GM21619 (cell line): ENCODE data around the gene OR52M1.
"Not testable (repeated sequence)": the region's sequence is repeated elsewhere in the genome, so short reads cannot be mapped to it uniquely, and the experiment has no call there.

Source experiments
- ATAC-seq: cut with Tn5 transposase; IDR thresholded peaks from one replicate; pipeline ENCODE4 v1.9.1; 2021; ENCODE audit not compliant: unreplicated experiment

OR52M1 gene, protein sequence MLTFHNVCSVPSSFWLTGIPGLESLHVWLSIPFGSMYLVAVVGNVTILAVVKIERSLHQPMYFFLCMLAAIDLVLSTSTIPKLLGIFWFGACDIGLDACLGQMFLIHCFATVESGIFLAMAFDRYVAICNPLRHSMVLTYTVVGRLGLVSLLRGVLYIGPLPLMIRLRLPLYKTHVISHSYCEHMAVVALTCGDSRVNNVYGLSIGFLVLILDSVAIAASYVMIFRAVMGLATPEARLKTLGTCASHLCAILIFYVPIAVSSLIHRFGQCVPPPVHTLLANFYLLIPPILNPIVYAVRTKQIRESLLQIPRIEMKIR

DNA sequence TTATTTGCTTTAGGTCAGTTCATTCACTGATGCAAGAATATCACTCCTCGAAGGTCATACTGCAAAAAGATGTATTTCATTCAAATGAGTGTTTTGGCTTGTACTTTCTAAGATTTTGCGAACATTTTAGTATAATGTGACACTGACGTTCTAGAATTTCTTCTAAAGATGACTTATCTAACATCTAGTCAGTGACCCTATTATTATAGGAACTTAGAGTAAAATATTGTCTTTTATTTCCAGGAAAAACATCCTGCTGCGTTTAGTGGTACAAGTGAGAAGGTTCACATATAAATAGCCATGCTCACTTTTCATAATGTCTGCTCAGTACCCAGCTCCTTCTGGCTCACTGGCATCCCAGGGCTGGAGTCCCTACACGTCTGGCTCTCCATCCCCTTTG lies at the start of gene OR52M1:
Gene OR52M1 (plus strand): TSS at position 301 of the 400 bp plus-strand sequence. CDS start 0 bp downstream, at position 301.
- no peak for ATAC-seq

DNA sequence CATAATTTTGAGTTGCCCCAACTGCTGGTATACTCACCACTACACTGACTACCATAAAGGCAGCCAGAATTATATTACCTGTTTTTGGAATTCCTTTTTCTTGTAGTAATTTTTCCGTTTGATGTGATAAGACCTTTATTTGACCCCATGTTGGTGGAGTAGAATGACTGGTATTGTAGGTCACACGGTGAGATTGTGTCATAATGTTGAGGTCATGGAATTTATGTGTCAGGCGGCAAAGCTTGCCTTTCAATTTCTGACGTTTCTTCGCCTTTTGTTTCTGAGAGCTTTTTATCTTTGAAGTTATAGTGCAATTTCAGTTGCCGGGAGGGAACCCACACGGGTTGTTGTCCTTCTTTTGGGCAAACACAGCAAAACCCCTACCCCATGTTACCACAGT lies 49.5 kb upstream of the OR52M1 start:
- ATAC-seq = no peak

DNA sequence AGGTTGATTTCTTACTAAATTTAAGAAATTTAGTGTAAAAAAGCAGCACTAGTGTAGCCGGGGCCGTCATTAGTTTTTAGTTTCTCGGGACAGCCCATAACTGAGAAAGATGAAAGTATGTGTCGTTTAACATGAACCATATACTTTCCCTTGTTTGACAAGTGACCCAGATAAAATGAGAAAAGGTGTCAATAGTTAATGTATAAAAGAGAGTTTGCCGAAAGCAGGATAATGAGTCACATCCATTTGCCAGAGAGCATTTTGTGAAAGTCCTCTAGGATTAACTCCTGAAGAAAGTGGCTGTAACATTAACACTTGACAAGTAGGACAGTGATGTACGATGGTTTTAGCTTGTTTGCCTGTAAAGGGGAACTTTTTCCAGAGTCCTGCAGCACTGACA lies 49.0 kb upstream of the OR52M1 start:
- ATAC-seq = no peak

DNA sequence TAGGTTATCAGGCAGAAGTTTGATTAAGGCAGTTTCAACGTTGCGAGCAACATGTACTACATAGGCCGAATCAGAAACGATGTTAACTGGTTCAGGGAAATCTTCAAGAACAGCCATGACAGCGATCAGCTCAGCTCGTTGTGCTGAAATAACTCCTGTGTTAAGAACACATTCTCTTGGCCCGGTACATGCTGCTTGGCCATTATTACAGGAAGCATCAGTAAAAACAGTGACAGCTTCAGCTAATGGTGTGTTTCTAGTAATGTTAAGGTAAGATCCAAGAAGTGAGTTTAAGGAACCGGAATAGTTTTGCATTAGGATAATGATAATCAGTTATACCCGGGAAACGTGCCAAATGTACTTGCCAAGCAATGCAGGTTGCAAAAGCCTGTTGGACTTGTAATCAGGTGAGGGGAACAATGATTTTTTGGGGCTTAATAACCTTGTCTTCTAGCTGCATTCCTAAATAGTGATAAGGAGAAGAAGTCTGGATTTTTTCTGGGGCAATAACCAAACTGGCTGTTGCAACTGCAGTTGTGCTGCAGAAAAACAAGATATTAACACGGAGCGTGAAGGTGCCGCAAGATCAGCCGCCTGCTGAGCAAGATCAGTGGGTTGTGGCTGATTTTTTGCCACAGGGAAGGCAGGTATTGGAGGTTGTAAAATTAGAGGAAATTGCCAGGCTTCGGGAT lies 48.3 kb upstream of the OR52M1 start:
- no peak for ATAC-seq

DNA sequence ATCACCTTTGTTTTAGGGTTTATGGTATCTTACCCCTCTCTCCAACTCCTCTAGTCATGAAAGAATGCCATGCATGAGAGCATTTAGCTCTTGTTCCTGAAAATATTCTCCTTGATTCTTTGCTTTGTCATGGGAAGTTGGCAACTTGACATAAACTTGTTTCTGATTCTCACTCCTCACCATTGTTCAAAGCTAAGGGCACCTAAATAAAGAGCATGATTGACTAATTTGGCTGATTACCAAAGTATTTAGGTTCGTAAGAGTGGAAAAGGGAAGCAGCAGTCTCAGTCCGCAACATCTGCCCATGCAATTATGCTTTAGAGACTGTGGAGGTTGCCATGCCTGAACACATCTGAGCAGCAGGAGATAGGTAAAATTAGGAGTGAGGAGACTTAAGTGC lies 36.1 kb upstream of the OR52M1 start:
- ATAC-seq = no peak

DNA sequence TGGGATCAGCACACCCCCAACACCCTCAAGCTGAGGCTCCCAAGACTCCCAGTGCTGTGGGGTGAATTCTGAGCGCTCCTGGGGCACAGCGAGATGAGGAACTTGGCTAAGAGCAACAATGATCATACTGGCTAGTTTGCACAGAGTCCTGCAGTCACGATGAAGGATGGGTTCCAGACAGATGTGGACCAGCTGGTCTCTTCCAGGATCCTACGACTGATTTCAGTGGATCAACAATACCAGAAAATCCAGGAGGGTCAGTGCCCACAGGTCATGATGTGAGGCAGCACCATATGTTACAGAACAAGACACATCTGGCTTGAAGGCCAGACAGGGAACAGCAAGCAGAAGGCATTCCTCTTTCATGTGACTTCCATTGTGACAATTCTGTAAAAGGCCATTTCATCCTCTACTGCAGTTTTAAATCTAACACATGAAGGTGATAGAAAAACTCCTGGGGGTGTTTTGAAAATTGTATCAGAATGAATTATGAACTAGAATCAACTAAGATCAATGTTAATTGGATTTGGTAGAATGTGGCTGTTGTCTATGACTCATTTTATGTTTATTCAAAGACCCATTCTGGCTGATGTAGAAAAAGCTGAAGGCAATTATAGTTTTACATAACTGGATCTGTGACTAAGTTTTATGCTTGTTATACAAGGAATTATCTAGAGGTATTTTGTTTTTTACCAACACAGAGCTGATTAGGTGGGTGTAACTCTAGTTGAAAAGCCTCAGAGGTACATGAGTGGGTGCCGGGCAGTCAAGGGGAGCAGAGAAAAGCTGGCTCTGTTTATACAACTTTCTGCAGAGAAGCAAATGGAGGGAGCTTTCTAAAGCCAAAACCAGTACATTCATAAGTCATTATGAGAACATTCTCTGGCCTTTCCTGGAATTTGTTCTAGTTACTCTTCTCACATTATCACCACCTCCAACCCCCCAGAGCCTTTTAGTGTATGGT lies 33.4 kb upstream of the OR52M1 start:
- ATAC-seq = no peak

DNA sequence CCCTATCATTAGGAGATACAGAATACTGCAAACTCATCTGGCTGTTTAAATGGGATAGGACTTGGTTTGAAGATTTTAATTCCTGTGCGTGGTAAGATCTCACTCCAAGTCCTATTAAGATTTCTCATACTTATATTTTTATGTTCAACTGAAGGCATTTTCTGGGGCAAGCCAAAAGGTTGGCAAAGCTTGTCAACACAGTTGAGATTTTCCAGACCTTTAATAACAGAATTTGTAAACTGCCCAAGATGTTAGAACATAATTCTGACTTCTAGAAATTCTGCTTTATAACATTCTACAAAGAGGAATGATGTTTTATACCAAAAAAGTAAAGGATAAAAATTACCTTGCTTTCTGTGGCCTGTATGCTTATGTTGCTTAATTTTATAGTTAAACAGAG lies 30.8 kb upstream of the OR52M1 start:
- ATAC-seq = no peak

DNA sequence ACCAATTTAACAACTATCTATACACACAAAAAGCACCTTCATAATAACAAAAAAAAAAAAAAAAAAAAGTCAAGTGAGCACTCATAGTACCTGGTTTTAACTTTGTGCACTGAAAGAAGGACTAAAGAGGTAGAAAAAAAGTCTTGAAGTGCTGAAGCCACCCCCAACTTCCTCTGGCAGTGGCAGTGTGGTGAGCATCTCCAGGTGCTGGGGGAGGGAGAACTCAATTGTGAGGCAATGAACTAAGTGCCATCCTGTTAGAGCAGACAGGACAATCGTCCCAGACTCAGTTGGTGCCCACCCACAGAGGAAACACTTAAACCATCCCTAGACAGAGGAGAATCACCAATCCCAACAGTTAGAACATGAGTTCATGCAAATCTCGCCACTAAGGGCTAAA lies 22.7 kb upstream of the OR52M1 start:
- ATAC-seq = no peak

DNA sequence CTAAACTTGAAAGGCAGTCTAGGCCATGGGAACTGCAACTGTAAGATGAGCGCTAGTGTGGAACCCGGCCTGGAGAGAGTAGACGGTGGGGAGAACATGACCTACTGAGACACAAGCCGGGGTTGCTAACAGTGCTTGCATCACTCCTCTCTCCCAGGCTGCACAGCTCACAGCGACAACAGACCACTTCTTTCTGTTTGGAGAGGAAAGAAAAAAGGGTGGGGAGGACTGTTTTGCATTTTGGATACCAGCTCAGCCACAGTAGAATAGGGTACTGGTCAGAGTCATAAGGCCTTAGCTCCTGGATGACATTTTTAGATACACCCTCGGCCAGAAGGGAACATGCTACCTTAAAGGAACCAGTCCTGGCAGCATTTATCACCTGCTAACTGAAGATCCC lies 22.2 kb upstream of the OR52M1 start:
- no peak for ATAC-seq

DNA sequence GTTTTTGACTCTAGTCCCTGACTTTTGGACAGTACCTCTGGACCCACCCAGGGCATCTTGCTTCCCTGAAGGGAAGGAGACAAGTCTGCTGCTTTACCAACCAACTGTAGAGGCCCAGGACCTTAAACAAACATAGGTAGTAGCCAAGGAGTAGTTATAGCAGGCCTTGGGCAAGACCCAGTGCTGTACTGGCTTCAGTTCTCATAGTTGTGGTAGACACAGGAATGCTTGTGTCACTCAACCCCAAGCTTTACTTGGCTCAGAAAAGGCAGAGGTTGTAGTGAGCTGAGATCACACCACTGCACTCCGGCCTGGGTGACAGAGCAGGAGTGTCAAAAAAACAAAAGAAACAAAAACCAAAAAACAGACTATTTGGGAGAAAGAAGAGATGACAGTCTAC lies 21.3 kb upstream of the OR52M1 start:
- no peak for ATAC-seq

DNA sequence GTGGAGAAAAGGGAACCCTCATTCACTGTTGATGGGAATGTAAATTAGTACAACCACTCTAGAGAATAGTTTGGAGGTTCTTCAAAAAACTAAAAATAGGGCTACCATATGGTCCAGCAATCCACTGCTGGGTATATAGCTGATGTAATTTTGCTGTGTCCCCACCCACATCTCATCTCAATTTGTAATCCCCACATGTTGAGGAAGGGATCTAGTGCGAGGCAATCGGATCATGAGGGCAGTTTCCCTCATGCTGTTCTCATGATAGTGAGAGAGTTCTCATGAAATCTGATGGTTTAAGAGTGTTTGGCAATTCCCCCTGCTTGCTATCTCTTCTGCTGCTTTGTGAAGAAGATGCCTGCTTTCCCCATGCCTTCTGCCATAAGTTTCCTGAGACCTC lies 17.1 kb upstream of the OR52M1 start:
- no peak for ATAC-seq

DNA sequence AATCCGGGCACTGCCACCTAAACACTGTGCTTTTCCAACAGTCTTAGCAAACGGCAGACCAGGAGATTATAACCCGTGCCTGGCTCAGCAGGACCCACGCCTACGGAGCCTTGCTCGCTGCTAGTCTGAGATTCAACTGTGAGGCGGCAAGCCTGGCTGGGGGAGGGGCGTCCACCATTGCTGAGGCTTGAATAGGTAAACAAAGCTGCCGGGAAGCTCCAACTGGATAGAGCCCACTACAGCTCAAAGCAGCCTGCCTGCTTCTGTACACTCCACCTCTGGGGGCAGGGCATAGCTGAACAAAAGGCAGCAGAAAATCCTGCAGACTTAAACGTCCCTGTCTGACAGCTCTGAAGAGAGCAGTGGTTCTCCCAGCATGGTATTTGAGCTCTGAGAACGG lies 13.3 kb upstream of the OR52M1 start:
- ATAC-seq = not testable (repeated sequence)

DNA sequence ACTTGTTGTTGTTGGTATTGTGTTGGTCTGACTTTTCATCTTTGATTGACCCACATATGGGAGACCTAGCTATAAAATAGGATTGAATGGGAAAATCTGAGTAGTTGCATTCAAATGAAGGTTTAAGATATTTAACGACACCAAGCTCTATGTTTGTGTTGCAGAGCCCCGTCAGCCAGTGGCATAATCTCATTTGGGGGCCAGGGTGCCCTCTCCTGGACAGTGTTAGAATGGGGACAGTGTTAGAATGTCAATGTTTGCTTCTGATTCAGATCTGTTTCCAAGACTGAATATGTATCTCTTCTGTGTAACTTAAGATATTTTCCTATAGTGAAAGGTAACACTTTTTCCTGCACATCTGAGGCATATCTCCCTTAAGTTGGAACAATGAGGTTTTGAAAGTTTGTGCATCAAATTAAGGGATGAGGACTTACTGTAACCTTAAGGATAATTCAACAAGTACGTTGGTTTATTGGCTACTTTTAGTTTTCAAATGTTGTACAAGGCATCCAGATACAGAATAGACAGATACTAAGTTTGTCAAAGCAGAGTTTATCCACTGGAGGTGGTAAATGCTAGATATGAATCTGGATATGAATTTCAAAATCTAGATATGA lies 5.3 kb upstream of the OR52M1 start:
- peak; percentile 51 for ATAC-seq

DNA sequence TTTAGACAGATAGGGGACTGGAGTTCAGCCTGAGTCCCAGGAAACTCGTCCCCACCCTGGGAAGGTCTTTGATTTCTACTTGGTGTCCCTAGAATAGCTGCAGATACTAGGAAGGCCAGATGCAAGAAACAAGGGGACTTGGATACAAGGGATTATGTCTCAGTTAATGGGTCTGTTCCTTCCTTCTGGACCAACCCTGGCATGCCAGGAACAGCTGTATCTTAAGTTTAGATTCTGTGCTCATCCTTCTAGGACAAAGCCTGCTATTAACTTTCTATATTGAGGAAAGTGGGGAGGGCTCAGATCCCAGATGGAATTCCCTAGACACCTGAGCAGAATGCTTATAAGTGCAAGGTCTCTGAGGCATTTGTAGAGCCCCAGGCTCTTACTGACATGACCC lies 3.9 kb upstream of the OR52M1 start:
- ATAC-seq = no peak

DNA sequence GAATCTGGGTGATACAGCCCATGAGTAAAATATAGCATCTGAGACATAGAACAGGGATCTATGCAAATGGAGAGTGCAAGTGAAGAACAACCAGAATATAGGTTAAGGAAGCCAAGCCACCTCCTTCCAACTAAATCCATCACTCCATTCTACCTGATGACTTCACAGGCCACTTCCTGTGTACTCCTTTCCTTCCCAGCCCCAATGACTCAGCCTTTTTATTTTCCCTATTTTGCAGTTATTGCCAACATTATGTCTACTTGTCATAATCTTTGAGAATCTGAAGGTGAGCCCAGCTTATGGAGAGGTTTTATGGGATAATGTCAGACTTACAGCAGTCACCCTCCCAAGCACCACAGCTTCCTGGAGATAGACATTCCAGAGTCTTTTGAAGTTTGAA lies 1.4 kb upstream of the OR52M1 start:
- ATAC-seq = no peak

DNA sequence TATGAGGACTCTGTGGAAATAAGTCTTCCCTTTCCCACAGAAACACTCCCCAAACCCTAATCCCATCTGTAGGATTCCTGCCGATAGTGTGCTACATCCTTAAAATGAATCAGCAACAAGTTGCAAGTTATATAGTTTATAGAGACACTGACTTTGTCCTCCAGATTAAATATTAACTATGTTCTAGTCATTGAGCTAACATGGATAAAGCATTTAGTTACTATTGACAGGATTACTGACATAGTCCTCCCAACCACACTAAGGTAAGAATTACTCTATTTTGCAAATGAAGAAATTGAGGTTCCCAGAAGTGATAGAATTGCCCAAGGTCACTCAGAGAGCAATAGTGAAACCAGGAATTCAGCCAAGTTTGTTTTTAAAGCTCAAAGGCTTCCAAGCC lies 1.9 kb downstream of the OR52M1 start:
- no peak for ATAC-seq

DNA sequence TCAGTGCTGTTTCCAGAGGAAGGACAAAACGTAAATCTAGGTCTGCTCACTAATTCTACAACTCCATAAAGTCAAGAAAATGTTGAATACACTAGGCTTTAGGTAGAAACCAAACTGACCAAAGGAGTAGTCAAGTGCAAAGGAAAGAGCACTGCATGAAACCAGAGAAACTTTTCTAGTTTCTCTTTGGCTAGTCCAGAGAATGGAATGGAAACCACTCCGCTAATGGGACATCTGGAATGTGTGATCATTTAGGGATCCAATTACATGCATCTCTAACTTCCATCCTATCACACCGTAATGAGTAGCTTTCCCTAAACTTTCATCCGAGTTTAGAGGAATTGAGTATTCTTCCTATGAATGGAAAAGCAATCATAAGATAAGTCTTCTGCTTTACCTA lies 2.4 kb downstream of the OR52M1 start:
- ATAC-seq = no peak

DNA sequence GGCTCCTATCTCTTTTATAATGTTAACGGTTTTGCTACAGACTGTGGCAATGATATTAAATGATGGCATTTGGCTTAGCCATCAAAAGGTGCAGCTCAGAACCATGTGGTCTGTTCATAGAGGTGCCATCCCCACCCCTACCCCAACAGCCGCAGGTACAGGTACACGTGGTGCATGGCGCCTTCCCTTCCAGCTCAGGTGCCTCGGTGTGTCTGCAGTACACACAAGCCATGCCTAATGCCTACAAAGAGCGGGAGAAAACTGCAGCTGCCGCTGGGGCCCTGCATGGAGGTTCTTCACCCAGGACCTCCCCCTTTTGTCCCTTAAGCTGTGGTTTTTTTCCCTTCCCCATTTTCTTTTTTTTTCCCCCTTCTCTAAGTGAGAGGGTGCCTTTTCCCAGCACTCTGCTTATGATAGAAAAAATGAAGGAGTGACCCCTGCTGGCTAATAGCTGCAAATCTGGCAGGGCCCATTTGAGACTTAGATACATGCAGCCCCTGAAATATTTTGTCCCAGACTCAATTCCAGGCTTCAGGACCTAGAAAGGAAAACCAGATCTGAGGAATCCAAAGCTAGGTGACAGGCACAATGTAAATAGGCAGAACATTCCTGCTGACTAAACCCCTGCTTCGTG lies 6.5 kb downstream of the OR52M1 start:
- ATAC-seq = no peak

DNA sequence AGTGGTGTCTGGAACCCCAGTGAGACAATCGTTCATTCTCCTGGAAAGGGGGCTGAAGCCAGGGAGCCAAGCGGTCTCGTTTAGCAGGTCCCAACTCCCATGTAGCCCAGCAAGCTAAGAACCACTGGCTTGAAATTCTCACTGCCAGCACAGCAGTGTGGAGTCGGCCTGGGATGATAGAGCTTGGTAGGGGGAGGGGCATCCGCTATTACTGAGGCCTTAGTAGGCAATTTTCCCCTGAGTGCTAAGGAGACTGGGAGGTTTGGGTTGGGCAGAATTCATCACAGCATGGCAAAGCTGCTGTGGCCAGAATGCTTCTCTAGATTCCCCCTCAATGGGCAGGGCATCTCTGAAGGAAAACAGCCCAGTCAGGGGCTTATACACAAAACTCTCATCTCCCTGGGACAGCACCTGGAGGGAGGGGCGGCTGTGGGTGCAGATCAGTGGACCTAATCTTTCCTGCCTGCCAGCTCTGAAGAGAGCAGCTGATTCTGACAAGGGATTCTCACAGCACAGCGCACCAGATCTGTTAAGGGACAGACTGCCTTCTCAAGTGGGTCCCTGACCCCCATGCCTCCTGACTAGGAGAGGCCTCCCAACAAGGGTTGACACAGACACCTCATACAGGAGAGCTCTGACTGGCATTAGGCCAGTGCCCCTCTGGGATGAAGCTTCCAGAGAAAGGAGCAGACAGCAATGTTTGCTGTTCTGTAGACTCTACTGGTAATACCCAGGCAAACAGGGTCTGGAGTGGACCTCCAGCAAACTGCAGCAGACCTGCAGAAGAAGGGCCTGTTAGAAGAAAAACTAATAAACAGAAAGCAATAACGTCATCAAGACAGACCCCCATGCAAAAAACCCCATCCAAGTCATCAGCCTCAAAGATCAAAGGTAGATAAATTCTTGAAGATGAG lies 14.8 kb downstream of the OR52M1 start:
- ATAC-seq = no peak

DNA sequence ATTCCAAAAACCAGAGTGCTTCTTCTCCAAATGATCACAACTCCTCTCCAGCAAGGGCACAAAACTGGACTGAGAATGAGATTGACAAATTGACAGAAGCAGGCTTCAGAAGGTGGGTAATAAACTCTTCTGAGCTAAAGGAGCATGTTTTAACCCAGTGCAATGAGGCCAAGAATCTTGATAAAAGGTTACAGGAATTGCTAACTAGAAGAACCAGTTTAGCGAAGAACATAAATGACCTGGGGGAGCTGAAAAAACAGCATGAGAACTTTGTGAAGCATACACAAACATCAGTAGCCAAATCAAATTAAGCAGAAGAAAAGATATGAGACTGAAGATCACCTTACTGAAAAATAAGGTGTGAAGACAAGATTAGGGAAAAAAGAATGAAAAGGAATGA lies 15.5 kb downstream of the OR52M1 start:
- ATAC-seq = no peak
